HEK293 (cell line): ENCODE measurements around the gene MUSK.

Experiments used
- CTCF ChIA-PET: fragments of 350-600 bp; formaldehyde crosslinking; extraction: SDS; loops from one replicate; lab custom pipeline; 2021; ENCODE audit warnings: antibody characterized with exemption; lab: Yijun Ruan, JAX
- POLR2A ChIA-PET: fragments of 300-600 bp; formaldehyde crosslinking; extraction: SDS; loops from one replicate; lab custom pipeline; 2020; ENCODE audit warnings: antibody characterized with exemption, inconsistent platforms; lab: Yijun Ruan, JAX
- H3K27ac ChIP-seq: fragments of 200-500 bp; sonication (Bioruptor generic); 2 replicates; pipeline ENCODE4 v1.5.1; 2014; ENCODE audit warnings: low read depth, low read length, control low read depth, inconsistent platforms; ENCODE audit errors: extremely low read depth
- H3K36me3 ChIP-seq, 2 experiments: fragments of 200-500 bp in 1 of 2; sonication (Bioruptor generic) in 1 of 2; 1 replicate in 1 of 2; 2 replicates in 1 of 2; pipeline ENCODE4 v1.5.1; 2014 to 2017; ENCODE audit warnings: inconsistent platforms in 2 of 2, low read length in 2 of 2; ENCODE audit not compliant: control insufficient read depth in 2 of 2, insufficient read depth in 1 of 2
- H3K4me1 ChIP-seq: fragments of 200-500 bp; sonication (Bioruptor generic); 2 replicates; pipeline ENCODE4 v1.5.1; 2014; ENCODE audit warnings: mild to moderate bottlenecking, low read length, inconsistent platforms; ENCODE audit not compliant: control insufficient read depth, insufficient read depth
- H3K4me3 ChIP-seq: 2 replicates; pipeline ENCODE4 v1.5.1; 2011; ENCODE audit warnings: low read depth, mild to moderate bottlenecking, control low read depth, low read length, moderate library complexity
- H3K9me3 ChIP-seq: fragments of 200-500 bp; sonication (Bioruptor generic); 2 replicates; pipeline ENCODE4 v1.5.1; 2014; ENCODE audit warnings: low read depth, low read length, inconsistent platforms; ENCODE audit not compliant: control insufficient read depth, insufficient read depth
- BCL11A ChIP-seq: fragments of 450-650 bp; formaldehyde crosslinking; IDR thresholded peaks from 2 replicates; pipeline ENCODE4 v1.5.1; 2016; ENCODE audit warnings: low read depth, missing biosample characterization, missing genetic modification characterization
- GLIS1 ChIP-seq: fragments of 450-650 bp; formaldehyde crosslinking; IDR thresholded peaks from 2 replicates; pipeline ENCODE4 v1.5.1; 2016; ENCODE audit warnings: missing biosample characterization, missing genetic modification characterization
- KLF9 ChIP-seq: fragments of 450-650 bp; formaldehyde crosslinking; IDR thresholded peaks from 2 replicates; pipeline ENCODE4 v1.5.1; 2016; ENCODE audit warnings: missing biosample characterization, missing genetic modification characterization, low read depth
- SETDB1 ChIP-seq: IDR thresholded peaks from one replicate; pipeline ENCODE4 v1.6.1; 2017; ENCODE audit warnings: mild to moderate bottlenecking, low read length, moderate library complexity, mixed read lengths; ENCODE audit not compliant: insufficient read length
- ZBTB17 ChIP-seq: fragments of 450-650 bp; formaldehyde crosslinking; IDR thresholded peaks from 2 replicates; pipeline ENCODE4 v1.5.1; 2016; ENCODE audit warnings: missing biosample characterization, missing genetic modification characterization
- ZBTB21 ChIP-seq: fragments of 450-650 bp; formaldehyde crosslinking; IDR thresholded peaks from 2 replicates; pipeline ENCODE4 v1.5.1; 2017; ENCODE audit warnings: missing biosample characterization, missing genetic modification characterization
- ZFHX2 ChIP-seq: fragments of 450-650 bp; formaldehyde crosslinking; conservative IDR thresholded peaks from 2 replicates; pipeline ENCODE4 v1.5.1; 2016; ENCODE audit warnings: missing biosample characterization, missing genetic modification characterization
- ZFP41 ChIP-seq: fragments of 450-650 bp; formaldehyde crosslinking; IDR thresholded peaks from 2 replicates; pipeline ENCODE4 v1.5.1; 2016; ENCODE audit warnings: missing biosample characterization, missing genetic modification characterization, borderline replicate concordance
- ZNF133 ChIP-seq: fragments of 450-650 bp; formaldehyde crosslinking; IDR thresholded peaks from 2 replicates; pipeline ENCODE4 v1.5.1; 2016; ENCODE audit warnings: missing biosample characterization, missing genetic modification characterization
- ZNF324 ChIP-seq: fragments of 450-650 bp; formaldehyde crosslinking; IDR thresholded peaks from 2 replicates; pipeline ENCODE4 v1.5.1; 2016; ENCODE audit warnings: missing biosample characterization, missing genetic modification characterization
- ZNF501 ChIP-seq: fragments of 450-650 bp; formaldehyde crosslinking; IDR thresholded peaks from 2 replicates; pipeline ENCODE4 v1.5.1; 2016; ENCODE audit warnings: missing biosample characterization, missing genetic modification characterization
- ZNF654 ChIP-seq: fragments of 450-650 bp; formaldehyde crosslinking; IDR thresholded peaks from 2 replicates; pipeline ENCODE4 v1.5.1; 2016; ENCODE audit warnings: low read depth, missing biosample characterization, missing genetic modification characterization
- ZNF701 ChIP-seq: fragments of 450-650 bp; formaldehyde crosslinking; IDR thresholded peaks from 2 replicates; pipeline ENCODE4 v1.5.1; 2016; ENCODE audit warnings: missing biosample characterization, missing genetic modification characterization
- ZNF776 ChIP-seq: fragments of 450-650 bp; formaldehyde crosslinking; IDR thresholded peaks from 2 replicates; pipeline ENCODE4 v1.5.0; 2017; ENCODE audit warnings: missing biosample characterization, missing genetic modification characterization, borderline replicate concordance
- TF ChIP-seq, protein P1 (sequence below): fragments of 450-650 bp; formaldehyde crosslinking; IDR thresholded peaks from 2 replicates; pipeline ENCODE4 v1.5.1; 2016; ENCODE audit warnings: missing biosample characterization, missing genetic modification characterization

MUSK gene

DNA sequence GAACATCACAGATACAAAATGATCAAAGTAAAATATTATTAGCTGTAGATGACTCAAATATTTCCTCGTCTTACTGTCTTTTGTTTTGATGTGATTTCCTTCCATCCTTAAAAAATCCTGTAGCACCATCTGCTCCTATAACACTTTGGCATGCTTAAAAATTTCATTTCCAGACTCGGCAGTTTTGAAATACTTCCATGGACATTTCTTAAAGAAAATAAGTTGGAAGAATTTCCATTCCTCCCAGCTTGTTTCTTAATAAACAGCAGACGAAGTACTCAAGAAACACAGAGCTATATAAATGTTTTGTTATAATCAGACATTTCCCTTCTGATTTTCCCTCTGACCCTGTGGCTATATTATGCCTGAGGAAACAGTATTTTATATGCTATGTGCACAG is 47.9 kb upstream of the MUSK start (continued):
- TF ChIP-seq, protein P1, sequence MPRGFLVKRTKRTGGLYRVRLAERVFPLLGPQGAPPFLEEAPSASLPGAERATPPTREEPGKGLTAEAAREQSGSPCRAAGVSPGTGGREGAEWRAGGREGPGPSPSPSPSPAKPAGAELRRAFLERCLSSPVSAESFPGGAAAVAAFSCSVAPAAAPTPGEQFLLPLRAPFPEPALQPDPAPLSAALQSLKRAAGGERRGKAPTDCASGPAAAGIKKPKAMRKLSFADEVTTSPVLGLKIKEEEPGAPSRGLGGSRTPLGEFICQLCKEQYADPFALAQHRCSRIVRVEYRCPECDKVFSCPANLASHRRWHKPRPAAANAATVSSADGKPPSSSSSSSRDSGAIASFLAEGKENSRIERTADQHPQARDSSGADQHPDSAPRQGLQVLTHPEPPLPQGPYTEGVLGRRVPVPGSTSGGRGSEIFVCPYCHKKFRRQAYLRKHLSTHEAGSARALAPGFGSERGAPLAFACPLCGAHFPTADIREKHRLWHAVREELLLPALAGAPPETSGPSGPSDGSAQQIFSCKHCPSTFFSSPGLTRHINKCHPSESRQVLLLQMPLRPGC (tag by site-specific recombination): no peak
- TF ChIP-seq KLF9: no peak
- TF ChIP-seq BCL11A (tag by site-specific recombination): no peak

DNA sequence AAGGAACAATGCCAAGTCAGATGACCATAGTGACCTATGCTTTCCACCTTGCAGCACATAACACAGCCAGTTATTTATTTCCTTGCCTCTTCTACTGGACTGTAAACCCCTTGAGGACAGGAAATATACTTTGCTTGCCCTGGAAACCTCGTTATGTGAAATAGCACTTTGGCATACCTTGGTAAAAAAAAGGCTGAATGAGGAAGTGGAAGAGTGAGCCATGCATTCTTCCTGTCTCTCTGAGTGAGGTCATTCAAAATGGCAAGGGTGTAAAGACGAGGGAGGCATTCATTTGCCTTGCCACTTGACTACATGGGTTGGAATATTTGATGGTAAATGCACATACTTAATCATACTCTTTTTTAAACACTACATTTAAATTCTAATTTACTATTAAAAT is 46.2 kb upstream of the MUSK start:
- TF ChIP-seq GLIS1 (tag by site-specific recombination): no peak
- no peak for TF ChIP-seq ZNF324 (tag by site-specific recombination)
- TF ChIP-seq ZFP41: no peak
- TF ChIP-seq, all 188 proteins: peak for 0
- POLR2A ChIA-PET: no interaction called here
- H3K27ac ChIP-seq: no peak overlapping the region
- no peaks in the 10 kb centered on the region for H3K36me3 ChIP-seq
- H3K4me3 ChIP-seq: no peak overlapping the region
- CTCF ChIA-PET: interaction anchor here (0.7 to 2.3 kb wide), 11 partner anchors 11 to 438 kb away, joined by 3 to 55 read pairs (median 4); no protein-coding TSS in a partner anchor
- no peaks in the 10 kb centered on the region for H3K9me3 ChIP-seq
- H3K4me1 ChIP-seq: no peaks in the 10 kb centered on the region

DNA sequence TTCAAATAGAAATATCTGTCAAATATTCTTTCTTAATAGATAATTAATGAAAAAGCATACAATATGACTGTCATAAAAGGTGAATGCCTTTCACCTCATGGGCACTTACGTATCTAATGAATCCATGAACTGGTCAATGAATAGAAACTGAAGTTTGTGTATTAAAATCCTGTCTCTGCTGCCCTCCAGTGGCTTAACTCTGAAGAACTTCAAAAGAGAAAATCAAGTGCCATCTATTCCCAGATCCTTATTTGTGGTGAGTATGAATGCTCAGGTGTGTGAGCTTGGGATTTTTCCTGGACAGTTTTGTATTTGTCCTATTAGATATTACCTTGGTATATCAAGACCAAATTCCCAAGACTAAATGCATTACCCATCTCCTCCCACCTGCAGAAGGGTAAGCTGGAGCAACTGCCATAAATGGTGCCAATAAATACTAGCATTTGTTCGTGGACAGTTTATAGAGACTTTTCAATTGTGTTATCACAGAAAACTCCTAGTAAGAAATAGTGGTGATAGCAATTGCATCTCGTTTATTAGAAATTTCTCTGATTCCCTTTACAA is 45.0 kb upstream of the MUSK start:
- no peaks in the 10 kb centered on the region for H3K36me3 ChIP-seq
- TF ChIP-seq ZNF654 (tag by site-specific recombination): peak; percentile 80
- no peak for TF ChIP-seq ZNF701 (tag by site-specific recombination)
- H3K4me1 ChIP-seq: no peaks in the 10 kb centered on the region
- no peaks in the 10 kb centered on the region for H3K9me3 ChIP-seq
- CTCF ChIA-PET: interaction anchor here (0.7 to 2.3 kb wide), 47 partner anchors 10 to 1207 kb away, joined by 3 to 55 read pairs (median 4); partner anchors contain the start of gene SVEP1
- H3K4me3 ChIP-seq: no peak overlapping the region
- no peak overlapping the region for H3K27ac ChIP-seq
- POLR2A ChIA-PET: no interaction called here

DNA sequence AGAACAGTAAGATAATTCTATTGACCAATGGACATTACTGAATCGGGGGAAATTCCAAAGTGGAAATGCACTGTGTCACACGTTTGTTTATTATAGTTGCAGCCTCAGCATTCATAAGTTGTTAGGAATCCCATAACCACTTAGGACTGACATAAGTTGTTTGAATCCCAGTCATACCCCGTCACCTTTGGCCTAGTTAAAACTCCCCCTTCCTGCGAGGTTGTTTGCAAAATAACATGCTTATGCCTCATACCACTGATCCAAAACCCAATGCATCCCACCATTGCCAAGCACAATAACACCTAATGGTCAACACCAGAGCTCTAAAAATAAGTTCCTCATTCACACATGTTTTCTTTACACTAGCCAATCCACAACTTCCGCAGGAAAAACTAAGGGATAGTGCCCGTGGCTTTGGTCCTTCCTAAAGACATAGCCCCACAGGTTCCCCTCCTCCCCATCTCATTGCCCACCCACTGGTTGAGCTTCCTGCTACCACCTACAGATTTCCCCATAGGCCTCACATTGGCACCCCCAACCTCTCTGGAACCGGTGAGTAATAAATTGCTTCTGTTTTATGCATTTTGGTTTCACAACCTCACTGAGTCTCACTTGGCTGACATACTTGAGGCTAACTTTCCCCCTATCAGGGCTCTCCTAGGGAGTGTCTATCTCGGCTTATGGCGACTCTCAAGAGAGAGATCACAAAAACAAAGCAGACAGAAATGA is 42.3 kb upstream of the MUSK start:
- POLR2A ChIA-PET: no interaction called here
- CTCF ChIA-PET: interaction anchor here (0.6 to 0.9 kb wide), 2 partner anchors 339 to 443 kb away, joined by 3 to 6 read pairs; no protein-coding TSS in a partner anchor

DNA sequence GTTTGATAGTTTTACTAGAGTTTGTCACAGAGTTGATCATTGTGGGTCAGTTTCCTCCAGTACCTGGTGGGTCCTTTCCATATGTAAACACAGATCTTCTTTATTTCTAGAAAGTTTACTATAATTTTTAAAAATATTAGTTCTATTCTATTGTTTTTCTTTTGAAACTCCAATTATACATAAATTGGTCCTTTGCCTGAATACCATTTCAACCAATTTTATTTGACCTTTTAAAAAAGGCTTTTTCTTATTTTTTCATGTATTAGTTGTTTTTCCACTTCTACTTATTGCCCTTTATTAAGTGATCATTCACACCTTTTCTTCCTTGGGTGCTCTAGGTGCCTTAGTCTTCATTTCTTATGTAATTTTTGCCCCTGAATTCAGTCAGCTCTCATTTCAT is 33.0 kb upstream of the MUSK start:
- Histone ChIP-seq H3K4me3 (no peak overlapping the region), H3K36me3 (no peaks in the 10 kb centered on the region), H3K9me3 (no peaks in the 10 kb centered on the region), H3K4me1 (no peaks in the 10 kb centered on the region), H3K27ac (no peak overlapping the region)
- no peak for TF ChIP-seq ZNF501 (tag by site-specific recombination)
- peak; percentile 78 for TF ChIP-seq SETDB1
- TF ChIP-seq ZNF133: peak; percentile 85
- no peak for TF ChIP-seq ZBTB17 (tag by site-specific recombination)
- ChIA-PET CTCF (no interaction called here), POLR2A (no interaction called here)

More for the DNA sequence above, 42.3 kb upstream of the MUSK start:
- Histone ChIP-seq H3K4me1 (no peaks in the 10 kb centered on the region), H3K9me3 (no peaks in the 10 kb centered on the region), H3K27ac (no peak overlapping the region), H3K36me3 (no peaks in the 10 kb centered on the region), H3K4me3 (no peak overlapping the region)
- TF ChIP-seq ZFHX2 (peak; percentile 40; the same call in 1 of the 2 replicates), ZNF776 (tag by site-specific recombination) (no peak), ZBTB21 (tag by site-specific recombination) (no peak)
